HG03139 (cell line): Measurements from ENCODE around the gene DAGLB.

Experiments
- ATAC-seq: cut with Tn5 transposase; IDR thresholded peaks from one replicate; pipeline ENCODE4 v1.9.1; 2021; ENCODE audit not compliant: unreplicated experiment

The DAGLB gene

GRCh38 chr7:6433784-6434615, 13.8 kb downstream of the DAGLB start:
- ATAC-seq: no peak

- ATAC-seq: no peak
Observed at GRCh38 chr7:6432781-6433180, 15.0 kb downstream of the DAGLB start.

GRCh38 chr7:6430974-6431373, 16.8 kb downstream of the DAGLB start:
- no peak for ATAC-seq

- no peak for ATAC-seq
Observed at GRCh38 chr7:6430271-6430940, 17.3 kb downstream of the DAGLB start.

GRCh38 chr7:6425948-6426347, 21.8 kb downstream of the DAGLB start:
- no peak for ATAC-seq

- ATAC-seq: no peak
Observed at GRCh38 chr7:6423942-6424701, 23.6 kb downstream of the DAGLB start.

- ATAC-seq: no peak
Observed at GRCh38 chr7:6422926-6423632, 24.7 kb downstream of the DAGLB start.

- no peak for ATAC-seq
Observed at GRCh38 chr7:6422095-6422494, 25.7 kb downstream of the DAGLB start.

- ATAC-seq: no peak
Observed at GRCh38 chr7:6420680-6421079, 27.1 kb downstream of the DAGLB start.

- no peak for ATAC-seq
Observed at GRCh38 chr7:6419310-6419773, 28.4 kb downstream of the DAGLB start.

GRCh38 chr7:6417408-6417807, 30.3 kb downstream of the DAGLB start:
- ATAC-seq: no peak

GRCh38 chr7:6416516-6417145, 31.1 kb downstream of the DAGLB start:
- no peak for ATAC-seq

- ATAC-seq: no peak
Observed at GRCh38 chr7:6413637-6414036, 34.1 kb downstream of the DAGLB start.

GRCh38 chr7:6409944-6410693, 37.6 kb downstream of the DAGLB start:
- no peak for ATAC-seq

GRCh38 chr7:6409091-6409490, 38.7 kb downstream of the DAGLB start:
- ATAC-seq: no peak

- no peak for ATAC-seq
Observed at GRCh38 chr7:6407434-6407833, 40.3 kb downstream of the DAGLB start.

GRCh38 chr7:6406121-6406520, 41.6 kb downstream of the DAGLB start:
- no peak for ATAC-seq

- ATAC-seq: no peak
Observed at GRCh38 chr7:6403907-6404306, 43.8 kb downstream of the DAGLB start.

GRCh38 chr7:6402741-6403140, 45.0 kb downstream of the DAGLB start:
- ATAC-seq: no peak

- ATAC-seq: no peak
Observed at GRCh38 chr7:6402041-6402440, 45.7 kb downstream of the DAGLB start.
